ENCODE results near the gene AP3S2. TPM values are rescaled to one million over a fixed set of nuclear protein-coding genes. Genes with fewer than 3 reads are reported as not detected.

AP3S2 gene
- total and polyA plus RNA-seq, 2 of the 13 experiments (the other 11 are each of a cell fraction or from before 2014, with no cell fraction given), result 17.6 to 44.4 TPM

- TF ChIP-seq MNT (IDR thresholded peaks at IDR 0.05) (peak; percentile 67), ZGPAT (CRISPR knock-in tag; IDR thresholded peaks at IDR 0.05) (0 out of 2 replicates have a peak, but pooled peaks have one; percentile 32), ZNF761 (CRISPR knock-in tag; conservative IDR thresholded peaks at IDR 0.05) (no peak), FOXA3 (CRISPR knock-in tag; IDR thresholded peaks at IDR 0.05) (no peak), ARID5B (CRISPR knock-in tag; IDR thresholded peaks at IDR 0.05) (0 out of 2 replicates have a peak, but pooled peaks have one; percentile 24), ZNF383 (CRISPR knock-in tag; IDR thresholded peaks at IDR 0.05; ENCODE audit: borderline replicate concordance) (no peak), ZBTB8A (CRISPR knock-in tag; IDR thresholded peaks at IDR 0.05; ENCODE audit: borderline replicate concordance, low read depth) (no peak), ATF7 (IDR thresholded peaks at IDR 0.05) (no peak), ATF7 (CRISPR knock-in tag; IDR thresholded peaks at IDR 0.05) (no peak), MAX (IDR thresholded peaks at IDR 0.05) (peak; percentile 59), TAF15 (IDR thresholded peaks at IDR 0.05; ENCODE audit: low read depth, low read length, poor library complexity, severe bottlenecking) (no peak), RBAK (CRISPR knock-in tag; IDR thresholded peaks at IDR 0.05) (no peak), ZNF776 (CRISPR knock-in tag; IDR thresholded peaks at IDR 0.05) (no peak), ZNF296 (CRISPR knock-in tag; conservative IDR thresholded peaks at IDR 0.05) (no peak), ZBTB21 (CRISPR knock-in tag; IDR thresholded peaks at IDR 0.05) (no peak), PITX1 (CRISPR knock-in tag; IDR thresholded peaks at IDR 0.05) (peak; percentile 35; the same call in 1 of the 2 replicates), ZBTB34 (CRISPR knock-in tag; IDR thresholded peaks at IDR 0.05) (no peak), DMAP1 (CRISPR knock-in tag; IDR thresholded peaks at IDR 0.05) (no peak), BHLHE40 (IDR thresholded peaks at IDR 0.05; ENCODE audit: low read length) (peak; percentile 77), TCF7 (IDR thresholded peaks at IDR 0.05; ENCODE audit: low read depth) (no peak), ZFY (CRISPR knock-in tag; IDR thresholded peaks at IDR 0.05) (no peak), AKAP8 (CRISPR knock-in tag; IDR thresholded peaks at IDR 0.05) (no peak), XRCC5 (optimal IDR thresholded peaks at IDR 0.05; ENCODE audit: low read length) (peak; percentile 79), ZNF562 (CRISPR knock-in tag; IDR thresholded peaks at IDR 0.05; ENCODE audit: borderline replicate concordance) (no peak)
Observed at GRCh38 chr15:89874926-89875564, 18.7 kb downstream of the AP3S2 start (continued).

Measured in HepG2 (cell line).